Measurements from ENCODE around the gene VLDLR.

The VLDLR gene

DNA sequence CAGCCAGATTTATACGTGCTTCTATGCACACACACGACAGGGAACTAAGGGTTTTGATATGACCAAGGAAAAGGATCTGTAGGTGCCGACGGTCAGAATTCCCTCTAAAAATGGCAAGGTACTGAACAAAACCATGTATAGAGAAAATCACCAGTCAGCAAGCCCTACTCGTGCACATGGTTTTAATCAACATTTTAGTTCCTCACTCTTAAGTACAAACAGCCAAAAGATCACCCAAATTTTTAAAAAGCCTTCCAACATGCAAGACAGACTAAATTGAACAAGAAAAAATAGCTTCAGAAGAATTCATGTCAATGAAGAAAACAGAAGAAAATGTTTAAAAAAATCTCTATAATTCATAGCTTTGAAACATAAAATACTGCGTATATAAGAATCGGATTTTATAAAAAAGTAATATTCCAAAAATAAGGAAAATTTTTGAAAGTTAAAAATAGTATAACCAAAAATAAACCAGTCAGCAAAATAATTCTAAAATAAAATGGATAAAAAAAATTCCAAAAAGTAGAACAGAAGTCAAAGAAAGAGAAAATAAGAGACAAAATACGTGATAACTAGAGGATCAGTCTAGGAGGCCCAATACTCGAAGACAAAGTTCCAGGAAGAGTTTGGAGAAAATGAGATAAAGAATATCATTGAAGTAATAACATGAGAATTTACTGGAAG, 52.7 kb downstream of the VLDLR start:
- no peaks in the 10 kb centered on the region for H3K9me3 ChIP-seq
- TF ChIP-seq, protein P1, sequence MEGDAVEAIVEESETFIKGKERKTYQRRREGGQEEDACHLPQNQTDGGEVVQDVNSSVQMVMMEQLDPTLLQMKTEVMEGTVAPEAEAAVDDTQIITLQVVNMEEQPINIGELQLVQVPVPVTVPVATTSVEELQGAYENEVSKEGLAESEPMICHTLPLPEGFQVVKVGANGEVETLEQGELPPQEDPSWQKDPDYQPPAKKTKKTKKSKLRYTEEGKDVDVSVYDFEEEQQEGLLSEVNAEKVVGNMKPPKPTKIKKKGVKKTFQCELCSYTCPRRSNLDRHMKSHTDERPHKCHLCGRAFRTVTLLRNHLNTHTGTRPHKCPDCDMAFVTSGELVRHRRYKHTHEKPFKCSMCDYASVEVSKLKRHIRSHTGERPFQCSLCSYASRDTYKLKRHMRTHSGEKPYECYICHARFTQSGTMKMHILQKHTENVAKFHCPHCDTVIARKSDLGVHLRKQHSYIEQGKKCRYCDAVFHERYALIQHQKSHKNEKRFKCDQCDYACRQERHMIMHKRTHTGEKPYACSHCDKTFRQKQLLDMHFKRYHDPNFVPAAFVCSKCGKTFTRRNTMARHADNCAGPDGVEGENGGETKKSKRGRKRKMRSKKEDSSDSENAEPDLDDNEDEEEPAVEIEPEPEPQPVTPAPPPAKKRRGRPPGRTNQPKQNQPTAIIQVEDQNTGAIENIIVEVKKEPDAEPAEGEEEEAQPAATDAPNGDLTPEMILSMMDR (IDR thresholded peaks at IDR 0.05), result no peak
- no peak overlapping the region for H3K27ac ChIP-seq

DNA sequence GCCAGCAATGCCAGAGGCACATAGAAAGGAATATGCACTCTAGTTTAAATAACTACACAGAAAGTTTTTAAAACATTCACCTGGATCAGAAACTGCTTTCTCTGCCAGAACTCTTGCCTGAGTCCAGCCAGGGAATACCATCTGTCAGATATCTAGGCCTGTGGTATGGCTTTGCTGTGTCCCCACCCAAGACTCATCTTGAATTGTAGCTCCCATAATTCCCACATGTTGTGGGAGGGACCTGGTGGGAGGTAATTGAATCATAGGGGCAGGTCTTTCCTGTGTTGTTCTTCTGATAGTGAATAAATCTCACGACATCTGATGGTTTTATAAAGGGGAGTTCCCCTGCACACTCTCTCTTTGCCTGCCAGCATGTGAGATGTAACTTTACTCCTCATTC, 54.2 kb downstream of the VLDLR start:
- Histone ChIP-seq H3K27me3 (no peaks in the 10 kb centered on the region), H3K27ac (no peak overlapping the region), H3K9me3 (no peaks in the 10 kb centered on the region), H3K4me1 (no peaks in the 10 kb centered on the region), H3K4me3 (no peak overlapping the region), H3K36me3 (no peaks in the 10 kb centered on the region)
- DNase-seq, result no peak
- intact Hi-C loops (cut with DNase I; ENCODE audit: low total_unique reads), result no loop called here
- TF ChIP-seq, protein P1 (IDR thresholded peaks at IDR 0.05), result no peak

More for the DNA sequence above, 52.7 kb downstream of the VLDLR start:
- no peaks in the 10 kb centered on the region for H3K36me3 ChIP-seq
- no peaks in the 10 kb centered on the region for H3K27me3 ChIP-seq
- H3K4me3 ChIP-seq, result no peak overlapping the region
- H3K4me1 ChIP-seq, result no peaks in the 10 kb centered on the region
- DNase-seq, result no peak
- intact Hi-C loops (cut with DNase I; ENCODE audit: low total_unique reads), result no loop called here

- Histone ChIP-seq H3K9me3 (no peaks in the 10 kb centered on the region), H3K27me3 (no peaks in the 10 kb centered on the region), H3K36me3 (no peaks in the 10 kb centered on the region), H3K27ac (no peak overlapping the region), H3K4me3 (no peak overlapping the region), H3K4me1 (no peaks in the 10 kb centered on the region)
- TF ChIP-seq, protein P1 (IDR thresholded peaks at IDR 0.05), result no peak
- intact Hi-C loops (cut with DNase I; ENCODE audit: low total_unique reads), result no loop called here
- DNase-seq, result no peak
These were observed 54.9 kb downstream of the VLDLR start for GRCh38 chr9:2676466-2676865.

GRCh38 chr9:2677915-2678889, 56.6 kb downstream of the VLDLR start:
- intact Hi-C loops (cut with DNase I; ENCODE audit: low total_unique reads), result no loop called here
- TF ChIP-seq, protein P1 (IDR thresholded peaks at IDR 0.05), result no peak
- no peak overlapping the region for H3K27ac ChIP-seq

DNA sequence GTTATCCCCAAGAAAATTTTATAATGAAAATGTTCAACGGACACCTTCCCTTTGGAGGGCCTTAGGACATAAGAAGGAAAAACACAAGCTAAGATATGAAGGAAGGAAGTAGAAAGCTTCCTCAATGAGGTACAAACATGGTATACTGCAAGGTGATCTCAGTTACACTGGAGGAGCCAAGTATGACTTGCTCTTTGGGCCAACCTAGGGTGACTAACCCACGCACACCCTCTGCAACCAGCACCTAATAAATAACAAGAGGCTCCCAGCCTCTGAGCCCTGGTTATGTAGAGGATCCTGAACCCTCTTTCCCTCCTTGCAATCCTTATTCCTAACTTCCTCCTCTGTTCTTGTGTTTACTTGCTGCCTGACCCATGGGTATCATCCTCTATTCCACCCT, 57.4 kb downstream of the VLDLR start:
- H3K27ac ChIP-seq, result no peak overlapping the region
- H3K4me1 ChIP-seq, result no peaks in the 10 kb centered on the region
- DNase-seq, result no peak
- intact Hi-C loops (cut with DNase I; ENCODE audit: low total_unique reads), result no loop called here
- TF ChIP-seq, protein P1 (IDR thresholded peaks at IDR 0.05), result no peak
- H3K9me3 ChIP-seq, result no peaks in the 10 kb centered on the region
- no peaks in the 10 kb centered on the region for H3K36me3 ChIP-seq
- no peak overlapping the region for H3K4me3 ChIP-seq
- no peaks in the 10 kb centered on the region for H3K27me3 ChIP-seq

More at GRCh38 chr9:2677915-2678889, 56.6 kb downstream of the VLDLR start:
- Histone ChIP-seq H3K4me1 (no peaks in the 10 kb centered on the region), H3K9me3 (no peaks in the 10 kb centered on the region), H3K36me3 (no peaks in the 10 kb centered on the region), H3K4me3 (no peak overlapping the region), H3K27me3 (no peaks in the 10 kb centered on the region)
- no peak for DNase-seq
